Stimulated activated naive CD8-positive, alpha-beta T cell treated with anti-CD3 and anti-CD28 coated beads, Interleukin-15, Interleukin-2, amounts not matched to agents 100 U/mL and 50 U/mL, for 24 hours (primary cell): Measurements from ENCODE around the gene SMS.

Experiments
- ATAC-seq: fragments of 150-1000 bp; cut with Tn5 transposase; one replicate; pipeline ENCODE4 v1.10.0; 2021
- DNase-seq: peaks from one replicate; pipeline ENCODE4 v3.0.0; 2021

The SMS gene

DNA sequence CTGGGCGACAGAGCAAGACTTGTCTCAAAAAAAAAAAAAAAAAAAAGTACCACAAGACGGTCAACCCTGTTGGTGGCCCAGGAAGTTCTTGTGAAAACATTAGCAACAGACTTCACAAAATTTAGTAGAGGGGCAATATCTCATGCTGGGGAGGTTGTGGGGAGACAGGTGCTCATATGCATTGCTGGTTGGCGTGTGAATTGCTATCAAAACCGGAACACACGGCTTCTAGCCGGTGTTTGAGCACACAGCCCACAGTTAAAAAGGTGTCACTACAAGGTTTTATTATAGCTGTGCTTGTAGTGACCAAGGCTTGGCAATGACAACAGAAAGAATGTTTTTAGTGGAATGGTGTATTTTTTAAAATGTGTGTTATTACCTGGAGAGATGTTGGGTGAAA is 41.8 kb downstream of the SMS start:
- DNase-seq: no peak
- ATAC-seq: no peak

DNA sequence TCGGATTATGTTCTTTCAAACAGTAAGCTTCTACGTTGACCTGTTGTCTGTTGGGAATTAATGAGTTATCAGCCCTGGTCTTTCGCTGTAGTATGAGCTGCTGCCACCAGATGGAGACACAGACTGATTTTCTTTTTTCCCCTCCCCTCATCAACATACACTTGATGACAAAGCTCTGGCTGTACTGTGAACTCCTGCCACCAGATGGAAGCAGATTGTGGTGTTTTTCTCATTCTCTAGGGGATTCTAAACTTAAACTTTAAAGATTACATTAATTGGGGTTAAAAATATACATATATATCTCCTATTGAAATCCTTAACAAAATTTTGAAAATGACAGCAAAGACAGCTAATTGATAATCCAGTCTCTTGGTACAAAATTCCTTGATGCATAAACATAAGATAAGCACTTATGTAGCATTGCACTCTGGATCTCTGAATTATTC is 44.8 kb downstream of the SMS start:
- ATAC-seq (peak; percentile 76), DNase-seq (peak; percentile 60)

DNA sequence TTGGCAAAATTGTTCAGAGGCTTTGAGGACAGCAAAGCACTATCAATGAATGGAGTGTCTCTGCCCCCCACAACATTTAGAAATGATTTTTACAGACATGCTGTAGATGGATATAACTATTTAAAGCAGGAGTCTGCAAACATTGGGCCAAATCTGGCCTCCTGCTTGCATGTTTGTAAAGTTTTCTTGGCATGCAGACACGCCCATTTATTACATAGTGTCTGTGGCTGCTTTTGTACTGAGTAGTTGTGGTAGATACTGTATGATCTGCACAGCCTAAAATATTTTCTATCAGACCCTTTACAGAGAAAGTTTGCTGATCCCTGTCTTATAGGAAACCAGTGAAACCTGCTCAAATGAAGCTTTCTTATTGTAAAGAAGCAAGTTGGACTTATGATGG is 46.1 kb downstream of the SMS start:
- DNase-seq (no peak), ATAC-seq (no peak)

DNA sequence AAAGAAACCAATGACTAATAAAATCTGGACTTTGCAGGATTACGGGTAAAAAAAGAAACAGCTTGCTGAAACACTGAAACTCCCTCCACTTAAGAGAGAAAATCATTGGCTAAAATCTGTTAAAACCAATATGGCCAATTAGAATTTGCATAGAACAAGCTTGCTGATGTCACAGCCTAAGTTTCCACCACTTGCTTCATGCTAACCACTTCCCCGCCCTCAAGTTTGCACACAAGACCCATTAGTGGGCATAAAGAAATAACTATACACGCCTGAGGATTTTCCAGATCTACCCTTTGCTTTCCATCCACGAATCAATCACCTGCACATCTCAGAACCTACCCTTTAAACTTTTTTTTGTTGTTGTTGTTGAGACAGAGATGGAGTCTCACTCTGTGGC is 48.9 kb downstream of the SMS start:
- DNase-seq (peak; percentile 44), ATAC-seq (peak; percentile 77)

DNA sequence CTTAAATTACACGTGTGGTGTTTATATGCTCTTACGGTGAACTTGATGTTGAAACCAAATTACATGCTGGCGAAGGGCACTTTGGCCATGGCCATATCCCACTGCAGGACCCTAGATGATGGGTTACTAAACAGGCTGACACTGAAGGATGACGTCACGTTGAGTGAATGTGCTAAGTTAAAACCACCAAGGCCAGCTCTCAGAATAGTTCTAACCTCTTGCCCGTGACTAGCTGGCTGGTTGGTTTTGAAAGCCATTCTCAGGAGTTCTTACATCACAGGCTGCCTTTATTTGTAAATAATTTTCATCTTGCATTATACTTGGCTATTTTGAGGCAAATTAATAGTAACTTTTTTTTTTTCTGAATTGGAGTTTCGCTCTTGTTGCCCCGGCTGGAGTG is 50.3 kb downstream of the SMS start:
- no peak for ATAC-seq
- no peak for DNase-seq

GRCh38 chrX:21991504-21991903 is 51.0 kb downstream of the SMS start:
- no peak for DNase-seq
- ATAC-seq: peak; percentile 37

DNA sequence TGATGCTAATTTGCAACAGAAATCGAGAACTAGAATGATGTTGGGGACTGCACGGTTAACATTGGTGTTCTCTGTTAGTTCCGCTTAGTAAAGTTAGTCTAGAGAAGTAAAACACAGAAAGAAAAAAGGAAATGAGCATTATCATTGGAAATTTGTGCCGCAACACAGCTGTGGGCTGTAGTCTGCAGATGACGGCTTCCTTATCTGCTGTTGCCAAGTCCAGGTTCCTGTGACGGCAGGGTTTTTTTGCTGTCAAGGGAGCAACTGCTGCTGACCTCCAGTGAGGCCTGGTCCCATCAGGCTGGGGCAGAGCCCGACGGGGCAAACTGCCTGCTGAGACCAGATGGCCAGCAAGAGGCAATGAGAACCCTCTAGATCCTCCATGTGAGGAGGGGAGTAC is 52.8 kb downstream of the SMS start:
- ATAC-seq (no peak), DNase-seq (no peak)

GRCh38 chrX:21996872-21997455 is 56.5 kb downstream of the SMS start:
- DNase-seq (no peak), ATAC-seq (no peak)

DNA sequence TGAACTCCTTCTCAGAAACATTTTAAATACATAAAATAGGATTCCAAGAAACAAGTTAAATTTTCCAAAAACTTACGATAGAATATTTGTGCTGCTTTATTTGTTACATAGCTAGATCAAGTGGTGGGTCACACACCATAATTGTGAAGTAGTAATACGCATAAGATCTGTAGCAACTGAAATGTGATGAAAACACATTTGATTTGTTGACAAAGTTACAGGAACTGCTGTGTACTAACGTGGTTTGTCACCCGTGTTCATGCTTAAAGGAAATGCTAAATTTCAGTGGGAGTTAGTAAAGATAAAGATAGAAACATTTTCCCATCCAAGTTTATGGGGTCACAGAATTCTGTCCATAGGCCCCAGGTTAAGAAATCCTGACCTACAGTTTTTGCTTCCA is 57.5 kb downstream of the SMS start:
- DNase-seq (no peak), ATAC-seq (no peak)

GRCh38 chrX:22004866-22005265 is 64.4 kb downstream of the SMS start:
- DNase-seq (no peak), ATAC-seq (no peak)

- no peak for ATAC-seq
Measured at GRCh38 chrX:22012051-22012450, 71.5 kb downstream of the SMS start.

DNA sequence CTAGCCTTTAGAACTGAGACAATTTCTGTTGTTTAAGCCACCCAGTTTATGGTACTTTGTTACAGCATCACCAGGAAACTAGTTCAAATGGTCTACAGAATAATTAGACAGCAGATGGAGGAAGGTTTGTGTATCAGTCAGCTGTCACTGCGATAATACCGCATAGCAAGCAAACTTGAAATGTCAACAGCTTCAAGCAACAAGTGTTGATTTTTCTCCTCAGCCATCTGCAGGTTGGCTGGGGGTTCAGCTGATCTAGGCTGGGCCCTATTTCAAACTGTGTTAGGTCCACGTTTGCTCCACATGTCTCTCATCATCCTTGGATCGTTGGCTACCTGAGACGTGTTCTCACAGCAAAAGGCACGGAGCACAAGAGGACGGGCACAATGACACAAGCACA is 72.4 kb downstream of the SMS start:
- ATAC-seq (no peak), DNase-seq (no peak)

More at GRCh38 chrX:22012051-22012450, 71.5 kb downstream of the SMS start:
- no peak for DNase-seq

- ATAC-seq (no peak), DNase-seq (no peak)
Measured at GRCh38 chrX:22015139-22015750, 74.7 kb downstream of the SMS start.

GRCh38 chrX:22021751-22022324 is 81.3 kb downstream of the SMS start:
- ATAC-seq (no peak), DNase-seq (no peak)

DNA sequence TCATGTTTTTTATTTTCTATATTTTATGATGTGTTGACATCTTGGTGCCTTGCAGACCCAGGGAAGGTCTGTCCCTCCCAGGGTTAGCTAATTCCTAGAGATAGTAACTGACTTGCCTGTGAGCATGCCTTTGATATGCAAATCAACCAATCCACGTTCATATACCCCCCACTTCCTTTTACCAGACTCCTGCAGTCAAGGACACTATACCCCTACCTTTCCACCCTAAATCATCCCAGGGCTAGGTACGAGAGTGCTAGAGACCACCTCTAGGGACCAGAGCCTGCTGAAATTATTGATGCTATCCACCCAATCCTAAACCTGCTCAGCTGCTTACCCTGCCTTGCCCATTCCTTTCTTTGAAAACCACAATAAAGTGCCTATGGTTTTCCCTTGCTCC is 84.1 kb downstream of the SMS start:
- DNase-seq: no peak
- no peak for ATAC-seq

DNA sequence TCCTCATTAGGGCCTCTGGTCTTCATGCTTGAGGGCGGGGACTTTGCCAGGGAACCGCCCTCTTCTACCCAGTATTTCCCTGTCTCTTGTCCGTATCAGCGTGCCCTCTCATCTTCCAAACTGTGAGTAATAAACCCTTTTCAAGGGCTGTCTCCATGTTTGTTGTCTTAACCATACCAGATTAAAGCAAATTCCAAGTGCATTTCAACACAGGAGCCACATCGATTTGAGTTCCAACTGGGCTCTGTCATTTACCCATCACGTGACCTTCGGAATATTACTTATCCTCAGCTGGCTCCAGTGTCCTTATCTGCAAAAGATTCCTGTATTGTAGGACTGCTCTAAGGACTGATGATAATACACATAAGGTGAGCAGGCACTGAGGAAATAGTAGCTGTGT is 85.2 kb downstream of the SMS start:
- ATAC-seq (no peak), DNase-seq (no peak)

- no peak for DNase-seq
Measured at GRCh38 chrX:22026731-22027130, 86.2 kb downstream of the SMS start.

GRCh38 chrX:22032084-22032483 is 91.6 kb downstream of the SMS start, which contains the start of gene PHEX:
Gene PHEX, plus strand, starts transcription at chrX:22032325. Its CDS starts 681 bp downstream, at chrX:22033006.
- DNase-seq: no peak
- ATAC-seq: no peak

More at GRCh38 chrX:22026731-22027130, 86.2 kb downstream of the SMS start:
- ATAC-seq: no peak

DNA sequence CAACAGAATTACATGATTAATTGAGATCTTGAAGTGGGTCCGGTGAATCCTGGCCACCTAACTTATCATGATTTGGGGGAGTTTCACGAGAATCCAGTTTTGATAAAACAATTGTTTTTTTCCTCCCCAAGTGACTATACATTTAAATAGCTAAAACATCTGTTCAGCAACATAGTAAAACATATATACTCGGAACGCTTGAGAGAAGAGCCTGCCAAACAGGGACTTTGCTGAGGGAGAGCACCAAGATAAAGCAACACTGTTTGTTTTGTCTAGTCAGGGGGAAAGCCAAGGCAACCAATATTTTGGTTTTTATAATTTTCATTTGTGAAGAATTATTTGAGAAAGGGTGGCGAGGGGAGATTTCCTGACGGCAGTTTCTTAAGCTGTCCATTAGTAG is 92.0 kb downstream of the SMS start:
- ATAC-seq: no peak
- no peak for DNase-seq

DNA sequence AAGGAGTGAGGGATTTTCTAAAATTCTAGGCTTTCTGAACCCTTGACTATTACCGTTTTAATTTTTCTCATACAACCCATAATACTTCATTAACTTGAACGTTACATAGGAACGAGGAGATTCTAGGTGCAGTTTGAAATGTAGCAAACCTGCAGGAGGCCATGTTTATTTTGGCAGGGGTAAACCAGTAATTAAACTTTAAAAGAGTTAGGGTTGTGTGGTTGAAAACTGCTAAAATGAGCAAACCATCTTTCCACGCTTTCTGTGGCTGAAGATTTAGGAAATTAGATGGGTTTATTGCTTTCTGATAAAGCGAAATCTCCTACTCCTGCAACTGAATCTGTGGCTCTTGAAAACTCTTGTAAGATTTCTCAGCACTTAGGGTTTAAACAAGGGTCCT is 93.3 kb downstream of the SMS start:
- ATAC-seq: no peak
- DNase-seq: no peak

- no peak for ATAC-seq
Measured at GRCh38 chrX:22035236-22035635, 94.7 kb downstream of the SMS start.

DNA sequence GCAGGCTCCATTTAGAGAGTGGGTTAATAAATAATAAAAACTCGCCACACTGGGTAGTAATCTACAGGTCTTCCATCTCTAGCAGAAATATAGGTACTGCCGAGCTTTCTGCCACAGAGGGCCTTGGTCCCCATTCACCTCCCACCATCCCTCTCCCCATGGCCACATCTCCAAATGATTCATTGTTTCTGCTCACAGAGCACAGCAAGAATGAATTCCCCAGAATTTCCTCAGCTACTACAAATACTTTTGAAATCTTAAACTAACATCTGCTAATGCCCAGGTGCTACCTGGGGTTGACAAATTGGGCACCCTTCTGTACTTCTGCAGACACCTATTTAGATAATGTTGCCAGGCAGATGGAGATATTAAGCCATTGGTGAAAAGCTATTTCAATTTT is 96.7 kb downstream of the SMS start:
- ATAC-seq (peak; percentile 51), DNase-seq (no peak)

More at GRCh38 chrX:22035236-22035635, 94.7 kb downstream of the SMS start:
- DNase-seq: no peak

DNA sequence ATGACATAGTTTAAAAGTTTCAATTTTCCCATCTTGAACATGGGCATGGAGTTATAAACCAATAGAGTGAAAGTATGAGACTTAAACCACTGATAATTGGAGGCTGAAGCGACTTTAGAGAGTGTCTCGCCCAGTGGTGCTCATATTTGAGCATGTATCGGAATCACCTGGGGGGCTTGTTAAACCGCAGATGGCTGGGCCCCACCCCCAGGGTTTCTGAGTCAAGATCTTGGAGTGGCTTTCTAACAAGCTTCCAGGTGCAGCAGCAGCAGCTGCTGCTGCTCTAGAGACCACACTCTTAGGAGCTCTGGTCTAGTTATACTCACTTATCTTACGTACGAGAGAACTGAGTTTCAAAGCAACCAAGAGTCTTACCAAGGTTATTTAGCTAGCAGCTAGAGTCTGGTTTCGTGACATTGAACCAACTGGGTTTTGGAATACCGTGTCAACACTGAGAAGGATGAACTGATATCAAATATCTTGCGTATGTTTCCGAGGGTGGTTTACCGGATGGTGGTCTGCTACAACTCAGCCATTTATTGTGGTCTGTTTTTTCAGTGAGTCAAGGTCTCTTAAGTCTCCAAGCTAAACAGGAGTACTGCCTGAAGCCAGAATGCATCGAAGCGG is 97.5 kb downstream of the SMS start:
- ATAC-seq: peak; percentile 57
- no peak for DNase-seq
